NCI-H146 treated with DMSO at 0.1 percent for 48 hours (cell line): Measurements from ENCODE around the gene IL1R1.

Experiments
- DNase-seq: peaks from one replicate; lab custom pipeline; 2025; ENCODE audit not compliant: unreplicated experiment; lab: John Stamatoyannopoulos, UW

IL1R1 gene

DNA sequence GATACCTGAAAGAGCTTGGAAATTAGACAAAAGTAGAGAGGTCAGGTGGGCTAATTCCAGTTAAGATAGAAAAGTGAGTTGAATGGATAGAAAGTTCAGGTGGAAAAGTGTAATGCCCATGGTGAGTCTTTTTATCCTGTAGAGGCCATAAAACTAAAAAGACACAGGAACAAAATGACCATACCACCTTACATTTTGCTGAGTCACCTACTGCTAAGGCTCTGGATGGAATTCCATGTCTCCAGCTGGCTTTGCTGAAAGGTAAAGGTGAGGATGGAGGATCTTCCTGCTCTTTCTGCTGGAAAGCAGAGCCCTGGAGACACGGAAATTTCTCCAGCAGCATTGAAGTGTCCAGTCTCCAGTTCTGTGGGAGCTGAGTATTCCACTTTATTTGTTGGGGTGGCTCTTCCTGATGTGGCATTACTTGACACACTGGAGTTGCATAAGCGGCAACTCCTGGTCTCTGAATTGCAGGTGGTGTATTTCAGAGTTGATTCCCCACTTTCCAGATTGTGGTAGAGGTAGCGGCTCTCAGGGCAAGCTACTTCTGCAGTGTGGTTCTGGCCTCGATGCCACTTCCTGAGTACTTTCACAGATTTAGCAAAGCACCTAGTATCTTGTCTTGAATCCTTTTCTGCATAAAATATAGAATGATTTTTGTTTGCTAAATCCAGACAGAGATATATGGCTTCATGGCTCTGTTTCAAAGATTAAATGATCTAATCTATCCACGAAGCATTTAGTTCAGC is 55.0 kb downstream of the IL1R1 start:
- DNase-seq = no peak

- DNase-seq = no peak
Observed at GRCh38 chr2:102200539-102200938, 58.0 kb downstream of the IL1R1 start.

GRCh38 chr2:102204638-102205037 is 62.1 kb downstream of the IL1R1 start:
- no peak for DNase-seq

GRCh38 chr2:102206666-102207341 is 64.3 kb downstream of the IL1R1 start:
- no peak for DNase-seq

GRCh38 chr2:102208774-102209173 is 66.2 kb downstream of the IL1R1 start:
- DNase-seq = no peak

DNA sequence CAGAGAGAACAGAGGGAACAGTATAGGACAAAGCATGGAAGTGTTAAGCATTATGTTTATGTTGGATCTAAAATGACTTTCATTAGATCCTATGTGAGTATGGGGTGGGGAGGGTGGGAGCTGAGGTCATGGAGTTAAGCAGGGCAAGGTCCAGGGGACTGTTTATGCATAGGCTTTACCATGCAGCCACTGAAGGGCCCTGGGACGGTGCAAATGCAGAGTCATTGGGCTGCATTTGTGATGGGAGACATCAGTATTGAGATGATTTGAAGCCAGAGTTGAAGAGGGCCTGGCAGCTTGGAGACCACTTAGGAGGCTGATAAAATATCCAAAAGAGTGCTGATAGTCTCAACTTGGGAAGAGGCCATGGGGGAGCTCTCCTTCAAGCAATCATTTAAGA is 66.9 kb downstream of the IL1R1 start:
- DNase-seq = no peak

DNA sequence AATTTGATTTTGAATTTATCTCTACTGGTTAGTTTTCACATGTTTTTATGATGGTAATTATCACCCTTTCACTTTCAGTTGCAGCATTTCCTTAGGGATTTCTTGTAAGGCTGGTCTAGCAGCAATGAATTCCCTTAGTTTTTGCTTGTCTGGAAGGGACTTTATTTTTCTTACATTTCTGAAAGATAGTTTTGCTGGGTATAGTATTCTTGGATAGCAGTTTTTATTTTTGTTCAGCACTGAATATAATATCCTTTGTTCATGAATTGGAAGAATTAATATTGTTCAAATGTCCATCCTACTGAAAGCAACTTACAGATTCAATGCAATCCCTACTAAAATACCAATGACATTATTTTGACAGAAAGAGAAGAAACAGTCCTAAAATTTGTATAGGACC is 74.5 kb downstream of the IL1R1 start:
- no peak for DNase-seq

DNA sequence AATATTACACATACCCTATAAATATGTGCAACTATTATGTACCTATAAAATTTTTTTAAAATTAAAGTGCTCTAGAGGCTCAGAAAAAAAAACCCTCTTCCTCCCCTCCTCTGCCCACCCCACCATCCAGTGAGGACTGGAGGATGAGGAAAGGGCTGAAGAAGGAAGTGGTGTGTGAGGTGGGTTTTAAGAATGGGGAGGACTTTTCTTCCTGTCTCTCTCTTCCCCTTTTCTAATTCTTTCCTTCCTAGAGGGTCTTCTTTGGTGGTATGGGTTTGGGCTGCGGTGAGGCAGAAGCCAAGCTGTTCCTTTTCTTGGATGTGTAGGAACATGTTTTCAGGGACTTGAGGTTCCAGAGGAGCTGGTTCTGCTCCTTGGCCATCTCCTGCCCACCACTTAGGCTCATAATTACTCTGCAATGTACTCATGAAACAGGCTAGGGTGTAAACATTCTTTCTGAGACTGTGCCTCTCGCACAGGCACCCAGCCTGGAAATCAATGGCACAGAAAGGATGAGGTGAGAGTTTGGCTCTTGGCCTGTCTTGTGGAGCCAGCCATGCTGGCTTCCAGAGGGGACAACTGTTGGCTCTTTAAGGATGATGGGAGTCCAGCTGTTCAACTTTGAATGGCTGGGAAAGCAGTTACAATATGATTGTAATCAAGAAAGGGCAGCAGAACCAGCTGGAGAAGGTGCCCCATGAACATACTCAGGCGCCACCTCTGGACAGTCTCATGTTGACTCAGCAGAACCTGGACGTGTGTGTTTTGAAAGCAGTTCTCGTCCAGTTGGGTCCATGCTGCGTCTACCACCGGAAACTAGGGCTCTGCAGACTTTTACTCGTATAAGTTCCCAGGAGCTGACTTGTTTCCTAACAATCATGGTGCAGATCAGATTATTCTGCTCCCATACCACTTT is 82.5 kb downstream of the IL1R1 start:
- DNase-seq = no peak

GRCh38 chr2:102226171-102226570 is 83.6 kb downstream of the IL1R1 start:
- DNase-seq = no peak

GRCh38 chr2:102226612-102227391 is 84.3 kb downstream of the IL1R1 start:
- DNase-seq = no peak

DNA sequence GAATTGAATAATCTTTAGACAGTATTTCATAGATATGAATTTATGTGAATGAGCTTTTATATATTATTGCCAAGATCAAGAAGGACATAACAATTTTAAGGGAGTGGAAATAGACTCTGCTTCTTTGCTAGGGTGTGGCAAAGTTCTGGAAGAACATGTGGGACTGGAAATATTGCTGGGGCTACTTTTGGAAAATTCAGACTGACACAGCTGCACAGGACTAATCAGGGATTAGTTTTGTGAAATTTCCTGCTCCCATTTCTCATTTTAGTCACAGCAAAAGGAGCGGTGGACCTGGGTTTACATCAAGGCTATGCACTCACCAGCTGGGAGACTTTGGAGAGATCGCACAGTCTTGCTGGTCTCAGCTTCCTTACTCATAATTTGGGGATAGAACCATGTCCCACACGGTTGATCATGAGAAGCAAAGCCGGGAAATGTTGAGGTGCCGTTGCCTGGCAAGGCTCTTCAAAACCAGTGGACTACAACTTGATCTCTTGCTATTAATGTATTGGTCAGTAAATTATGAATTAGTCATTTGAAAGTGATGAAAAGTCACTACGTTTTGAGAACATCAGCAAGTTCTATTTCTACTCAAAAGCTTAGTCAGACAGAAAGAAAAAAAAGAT is 86.7 kb downstream of the IL1R1 start:
- DNase-seq = no peak
